ENCODE results near the gene SKAP2.

DNA sequence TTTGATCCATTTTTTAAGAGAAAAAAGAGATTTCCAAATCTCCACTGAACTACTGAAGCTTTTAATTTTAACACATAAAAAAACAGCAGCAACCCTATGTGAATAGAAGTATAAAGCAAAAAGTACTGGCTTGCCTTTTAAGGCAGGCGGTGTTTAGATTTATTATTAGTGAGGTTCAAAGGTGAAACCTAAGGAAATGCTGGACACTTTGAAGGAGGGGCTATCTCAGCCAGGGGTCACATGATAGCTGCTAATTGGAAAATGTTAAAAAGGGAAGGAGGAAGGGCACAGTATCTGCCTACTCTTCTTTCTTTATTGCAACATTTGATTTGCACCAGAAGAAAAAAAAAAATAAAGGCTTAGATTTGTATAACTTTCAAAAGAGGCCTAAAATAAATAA, 183.8 kb downstream of the SKAP2 start:
- TF ChIP-seq FOSL1 (IDR thresholded peaks at IDR 0.05; ENCODE audit: low read depth) = no peak
- TF ChIP-seq, protein P1, sequence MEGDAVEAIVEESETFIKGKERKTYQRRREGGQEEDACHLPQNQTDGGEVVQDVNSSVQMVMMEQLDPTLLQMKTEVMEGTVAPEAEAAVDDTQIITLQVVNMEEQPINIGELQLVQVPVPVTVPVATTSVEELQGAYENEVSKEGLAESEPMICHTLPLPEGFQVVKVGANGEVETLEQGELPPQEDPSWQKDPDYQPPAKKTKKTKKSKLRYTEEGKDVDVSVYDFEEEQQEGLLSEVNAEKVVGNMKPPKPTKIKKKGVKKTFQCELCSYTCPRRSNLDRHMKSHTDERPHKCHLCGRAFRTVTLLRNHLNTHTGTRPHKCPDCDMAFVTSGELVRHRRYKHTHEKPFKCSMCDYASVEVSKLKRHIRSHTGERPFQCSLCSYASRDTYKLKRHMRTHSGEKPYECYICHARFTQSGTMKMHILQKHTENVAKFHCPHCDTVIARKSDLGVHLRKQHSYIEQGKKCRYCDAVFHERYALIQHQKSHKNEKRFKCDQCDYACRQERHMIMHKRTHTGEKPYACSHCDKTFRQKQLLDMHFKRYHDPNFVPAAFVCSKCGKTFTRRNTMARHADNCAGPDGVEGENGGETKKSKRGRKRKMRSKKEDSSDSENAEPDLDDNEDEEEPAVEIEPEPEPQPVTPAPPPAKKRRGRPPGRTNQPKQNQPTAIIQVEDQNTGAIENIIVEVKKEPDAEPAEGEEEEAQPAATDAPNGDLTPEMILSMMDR (IDR thresholded peaks at IDR 0.05 in 2 of 3, conservative IDR thresholded peaks at IDR 0.05 in 1 of 3; ENCODE audit: borderline replicate concordance in 1 of 3, insufficient read depth in 1 of 3, low read depth in 2 of 3, low read length in 2 of 3) = no peak
- TF ChIP-seq POLR2AphosphoS5 (IDR thresholded peaks at IDR 0.05; ENCODE audit: low read depth, low read length) = no peak
- no peak for TF ChIP-seq EZH2 (IDR thresholded peaks at IDR 0.05)
- TF ChIP-seq REST (IDR thresholded peaks at IDR 0.05; ENCODE audit: low read depth) = no peak
- no peak for TF ChIP-seq SIN3A (IDR thresholded peaks at IDR 0.05; ENCODE audit: low read depth)
- TF ChIP-seq TCF7L2 (IDR thresholded peaks at IDR 0.05; ENCODE audit: borderline replicate concordance, extremely low read depth, insufficient read depth, insufficient read length) = no peak
- no peak for TF ChIP-seq CEBPB (IDR thresholded peaks at IDR 0.05; ENCODE audit: low read depth)
- no peak for TF ChIP-seq POLR2A (IDR thresholded peaks at IDR 0.05; ENCODE audit: borderline replicate concordance, extremely low read depth, insufficient read depth, insufficient read length)
- no peak for TF ChIP-seq EGR1 (IDR thresholded peaks at IDR 0.05; ENCODE audit: low read depth)
- no peak for TF ChIP-seq EZH2phosphoT487 (IDR thresholded peaks at IDR 0.05; ENCODE audit: borderline replicate concordance)
- no peak for TF ChIP-seq JUND (IDR thresholded peaks at IDR 0.05)
